Dedifferentiated amniotic fluid mesenchymal stem cell (primary cell): ENCODE data around the gene CAPN12.

Source experiments
- DNase-seq: peaks from one replicate; pipeline ENCODE4 v3.0.0-alpha.2; 2016; ENCODE audit errors: extremely low spot score

Gene CAPN12

GRCh38 chr19:38710928-38711725 is 33.1 kb downstream of the CAPN12 start:
- no peak for DNase-seq

DNA sequence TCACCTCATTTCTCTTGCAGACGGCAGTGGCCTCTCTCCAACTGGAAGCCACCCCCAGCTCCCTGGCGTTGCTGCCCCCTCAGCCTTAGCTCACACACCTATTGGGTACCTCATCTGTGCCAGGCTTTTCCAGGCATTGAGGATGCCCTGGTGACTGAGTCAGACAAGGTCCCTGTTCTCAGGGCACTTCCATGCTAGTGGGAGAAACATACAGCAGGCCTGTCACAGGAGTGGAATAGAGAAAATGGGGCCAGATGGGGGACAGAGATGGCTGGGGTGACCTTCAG is 33.9 kb downstream of the CAPN12 start:
- no peak for DNase-seq

DNA sequence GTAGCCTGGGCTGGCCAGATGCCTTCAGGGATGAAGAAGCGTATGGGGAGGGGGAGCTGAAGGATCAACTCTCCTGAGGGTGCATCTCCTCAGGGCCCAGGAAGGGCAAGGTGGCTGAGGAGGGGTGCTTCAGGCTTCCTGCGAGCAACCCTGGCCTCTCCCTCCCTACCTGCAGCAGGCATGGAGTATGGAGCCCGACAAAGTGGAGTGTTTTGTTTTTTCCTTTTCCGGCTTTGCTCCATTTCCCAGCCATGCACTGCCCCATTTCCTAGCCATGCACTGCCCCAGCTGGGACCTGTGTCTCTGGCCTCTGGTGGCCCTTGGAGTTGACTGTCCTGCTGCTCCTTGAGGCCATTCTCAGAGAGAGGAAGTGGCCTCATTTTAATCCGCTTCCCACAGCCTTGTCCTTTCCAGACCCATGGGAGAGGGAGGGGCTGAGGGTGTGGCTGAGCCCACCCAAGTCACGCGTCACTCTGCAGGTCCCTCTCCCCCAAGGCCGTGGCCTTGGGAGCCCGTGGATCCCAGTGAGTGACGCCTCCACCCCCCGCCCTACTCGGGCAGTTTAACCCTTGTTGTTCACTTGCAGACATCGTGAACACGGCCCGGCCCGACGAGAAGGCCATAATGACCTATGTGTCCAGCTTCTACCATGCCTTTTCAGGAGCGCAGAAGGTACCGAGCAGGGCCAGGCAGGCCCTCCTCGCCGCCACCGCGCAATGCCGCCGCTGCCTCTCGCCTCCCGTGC is 34.4 kb downstream of the CAPN12 start:
- no peak for DNase-seq

- DNase-seq: no peak
Measured at GRCh38 chr19:38709119-38709518, 35.2 kb downstream of the CAPN12 start.

- DNase-seq: no peak
Measured at GRCh38 chr19:38708413-38709024, 35.8 kb downstream of the CAPN12 start.

GRCh38 chr19:38707512-38708114 is 36.7 kb downstream of the CAPN12 start:
- DNase-seq: no peak

- DNase-seq: no peak
Measured at GRCh38 chr19:38706792-38707511, 37.3 kb downstream of the CAPN12 start.

DNA sequence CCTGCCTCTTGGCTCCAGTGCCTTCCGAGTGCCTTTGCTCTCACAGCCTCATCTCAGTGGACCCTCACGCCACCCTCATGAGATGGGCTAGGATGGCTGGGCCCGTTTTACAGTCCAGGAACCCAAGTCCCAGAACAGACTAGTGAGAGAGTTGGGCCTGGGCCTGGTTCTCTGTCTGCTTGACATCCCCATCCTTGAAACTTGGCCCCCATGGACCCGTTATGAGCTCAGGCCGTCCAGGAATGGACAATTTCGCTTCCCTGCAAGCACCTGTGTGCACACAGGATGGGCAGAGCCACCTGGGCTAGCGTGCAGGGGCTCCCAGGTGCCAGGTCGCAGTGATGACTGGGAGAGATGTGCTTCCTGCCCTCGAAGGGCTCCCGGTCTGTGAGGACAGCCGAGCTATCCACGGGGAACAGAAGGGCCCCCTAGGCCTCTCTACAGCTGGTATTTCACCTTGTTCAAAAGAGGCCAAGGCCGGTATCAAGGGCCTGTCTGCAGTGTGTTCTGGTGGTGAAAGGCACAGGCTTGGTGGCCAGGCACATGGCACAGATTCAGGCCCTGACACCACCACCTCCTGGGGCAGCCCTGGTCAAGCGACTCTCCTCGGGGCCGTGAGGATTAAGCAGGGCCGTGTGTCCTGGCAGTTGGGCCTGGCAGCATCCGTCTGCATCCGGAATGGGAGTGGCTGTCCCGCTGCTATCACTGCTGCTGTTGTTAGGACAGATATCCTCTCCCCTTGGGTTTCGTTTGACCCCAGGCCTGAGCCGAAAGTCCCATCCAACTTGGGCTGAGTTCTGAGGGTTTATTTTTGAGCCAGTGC is 38.9 kb downstream of the CAPN12 start:
- DNase-seq: no peak

DNA sequence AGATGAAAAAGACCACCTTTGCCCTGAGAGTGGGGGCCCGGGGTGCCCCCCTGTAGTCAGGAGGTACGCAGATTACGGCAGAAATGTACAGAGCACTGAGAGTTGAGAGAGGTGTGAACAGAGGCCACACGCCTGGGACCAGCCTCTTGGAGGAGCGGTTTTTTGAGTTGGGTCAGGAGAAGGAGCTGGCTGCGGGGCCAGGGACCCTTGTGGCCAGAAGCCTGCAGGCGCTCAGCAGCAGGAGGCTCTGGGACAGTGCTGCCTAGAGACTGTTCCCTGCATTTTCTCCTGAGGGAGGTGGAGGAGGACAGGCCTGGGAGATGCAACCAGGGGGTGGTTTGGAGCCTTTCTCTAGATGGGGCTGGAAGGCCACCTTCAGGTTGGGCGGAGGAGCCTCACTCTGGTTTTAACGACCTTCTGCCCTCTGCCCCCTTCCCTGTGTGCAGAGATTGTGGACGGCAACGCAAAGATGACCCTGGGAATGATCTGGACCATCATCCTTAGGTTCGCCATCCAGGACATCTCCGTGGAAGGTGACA is 39.7 kb downstream of the CAPN12 start:
- no peak for DNase-seq

GRCh38 chr19:38703509-38703908 is 40.8 kb downstream of the CAPN12 start:
- DNase-seq: no peak

- DNase-seq: no peak
Measured at GRCh38 chr19:38702278-38702677, 42.0 kb downstream of the CAPN12 start.

- no peak for DNase-seq
Measured at GRCh38 chr19:38701455-38702063, 42.7 kb downstream of the CAPN12 start.

- no peak for DNase-seq
Measured at GRCh38 chr19:38700902-38701454, 43.3 kb downstream of the CAPN12 start.

DNA sequence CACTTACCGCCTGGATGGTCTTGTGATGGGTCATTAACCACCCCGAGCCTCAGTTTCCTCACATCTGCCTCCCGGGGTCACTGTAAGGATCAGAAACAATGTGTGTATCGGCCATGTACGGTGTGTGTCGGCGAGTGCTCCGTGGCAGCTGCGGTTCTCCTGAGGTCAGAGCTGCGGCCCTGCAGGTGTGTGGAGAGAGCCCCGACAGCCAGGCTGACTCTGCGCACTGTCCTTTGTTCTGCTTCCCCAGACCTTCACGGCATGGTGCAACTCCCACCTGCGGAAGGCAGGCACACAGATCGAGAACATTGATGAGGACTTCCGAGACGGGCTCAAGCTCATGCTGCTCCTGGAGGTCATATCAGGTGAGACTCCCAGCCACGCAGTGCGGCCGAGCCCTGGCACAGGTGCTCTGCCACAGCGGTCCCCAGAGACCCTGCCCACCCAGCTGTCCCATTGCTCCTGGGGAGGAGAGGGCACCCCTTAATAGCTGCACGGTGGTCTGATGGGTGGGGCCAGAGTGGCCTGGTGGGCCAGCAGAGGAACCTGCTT is 43.8 kb downstream of the CAPN12 start:
- no peak for DNase-seq

DNA sequence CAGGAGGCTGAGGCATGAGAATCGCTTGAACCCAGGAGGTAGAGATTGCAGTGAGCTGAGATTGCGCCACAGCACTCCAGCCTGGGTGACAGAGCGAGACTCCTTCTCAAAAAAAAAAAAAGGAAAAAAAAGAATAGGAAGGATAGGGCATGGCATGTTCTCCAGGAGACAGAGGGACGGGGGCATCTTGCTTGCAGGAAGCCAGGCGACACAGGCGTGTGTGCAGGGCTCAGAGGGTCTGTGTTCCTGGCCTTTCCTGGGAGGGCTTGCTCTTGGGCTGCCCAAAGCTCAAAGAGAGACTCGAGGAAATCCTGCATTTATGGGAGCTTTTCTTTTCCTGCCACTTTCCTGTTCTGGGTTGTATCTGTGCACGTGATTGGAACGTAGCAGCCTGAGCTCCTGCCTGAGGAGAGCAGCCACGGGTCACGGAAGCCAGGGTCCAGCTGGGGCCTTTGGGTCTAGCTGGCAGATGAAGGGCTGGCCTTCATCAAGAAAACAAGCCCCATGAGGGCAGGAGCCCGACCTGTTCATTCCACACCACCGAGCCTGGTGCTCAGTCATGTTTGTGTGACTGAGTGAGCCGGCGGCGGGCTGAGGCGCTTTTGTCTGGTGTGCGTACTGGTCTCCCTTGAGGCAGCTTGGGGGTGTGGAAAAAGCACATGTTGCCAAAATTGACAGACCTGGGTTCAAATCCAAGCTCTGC is 44.5 kb downstream of the CAPN12 start:
- DNase-seq: no peak

- DNase-seq: no peak
Measured at GRCh38 chr19:38699027-38699346, 45.3 kb downstream of the CAPN12 start.

DNA sequence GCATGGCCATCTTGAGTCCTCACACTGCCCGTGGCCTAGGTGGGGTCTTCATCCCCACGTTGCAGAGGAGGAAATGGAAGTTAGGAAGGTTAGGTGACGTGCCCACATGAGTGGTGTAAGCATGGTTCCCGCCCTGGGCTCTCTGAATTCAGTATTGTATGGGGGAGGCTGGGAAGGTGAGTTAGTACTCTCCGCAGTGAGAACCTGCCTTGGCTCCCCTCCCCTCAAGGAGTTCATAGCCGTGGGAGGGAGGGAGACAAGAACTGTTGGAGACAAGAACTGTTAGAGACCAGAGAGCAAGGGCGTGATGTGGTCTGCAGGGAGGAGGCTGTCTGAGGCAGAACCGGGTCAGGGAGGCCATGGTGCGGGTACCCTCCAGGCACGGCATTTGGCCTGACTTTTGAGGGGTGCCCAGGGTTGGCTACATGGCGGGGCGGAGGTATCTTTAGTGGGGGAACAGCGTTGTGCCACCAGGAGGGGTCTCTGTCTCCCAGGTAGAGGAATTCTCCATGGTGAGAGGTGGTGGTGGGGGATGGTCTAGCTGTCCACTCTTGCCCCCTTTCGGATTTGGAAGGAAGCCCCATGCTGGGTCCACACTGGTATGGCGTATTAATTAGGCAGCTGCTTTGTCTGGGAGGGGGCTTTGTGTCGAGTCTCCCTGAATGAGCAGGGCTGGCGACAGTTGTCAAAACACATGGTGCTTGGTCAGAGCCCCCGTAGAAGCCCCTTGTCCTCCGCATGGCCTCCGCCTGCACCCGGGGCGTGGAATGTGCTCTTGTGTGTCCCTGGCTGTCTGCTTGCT is 45.8 kb downstream of the CAPN12 start:
- no peak for DNase-seq

- no peak for DNase-seq
Measured at GRCh38 chr19:38697641-38698071, 46.6 kb downstream of the CAPN12 start.
